Nephron progenitor cell (in vitro differentiated cells): ENCODE data around the gene WASF2.
"Not testable (repeated sequence)": the region's sequence is repeated elsewhere in the genome, so short reads cannot be mapped to it uniquely, and the experiment has no call there.

ENCODE experiments used
- DNase-seq: peaks from one replicate; pipeline ENCODE4 v3.0.0; 2021
- H3K27ac Mint-ChIP-seq: 2 replicates; pipeline ENCODE4 v1.8.0; 2021; ENCODE audit warnings: mild to moderate bottlenecking, moderate library complexity, mixed read lengths
- H3K27me3 Mint-ChIP-seq: 2 replicates; pipeline ENCODE4 v1.8.0; 2021; ENCODE audit warnings: mild to moderate bottlenecking, low read depth, mixed read lengths; ENCODE audit not compliant: poor library complexity
- H3K36me3 Mint-ChIP-seq: 2 replicates; pipeline ENCODE4 v1.8.0; 2021; ENCODE audit warnings: low read depth, mixed read lengths
- H3K4me1 Mint-ChIP-seq: 2 replicates; pipeline ENCODE4 v1.8.0; 2021; ENCODE audit warnings: mixed read lengths
- H3K4me3 Mint-ChIP-seq: 2 replicates; pipeline ENCODE4 v1.8.0; 2021; ENCODE audit warnings: mild to moderate bottlenecking, moderate library complexity, mixed read lengths
- H3K9me3 Mint-ChIP-seq: 2 replicates; pipeline ENCODE4 v1.8.0; 2021; ENCODE audit warnings: mild to moderate bottlenecking, moderate library complexity, mixed read lengths
- CTCF ChIP-seq: fragments of 200-600 bp; sonication (generic); IDR thresholded peaks from 2 replicates; pipeline ENCODE4 v1.5.0; 2021; ENCODE audit warnings: antibody characterized with exemption

The WASF2 gene

GRCh38 chr1:27503844-27504587 lies 14.0 kb upstream of the WASF2 start:
- peaks cover 3% of the 10 kb centered on the region for H3K9me3 Mint-ChIP-seq
- H3K27ac Mint-ChIP-seq = peak overlapping the region; percentile 99
- H3K4me3 Mint-ChIP-seq = peak overlapping the region; percentile 65
- DNase-seq = no peak
- peaks cover 62% of the 10 kb centered on the region for H3K4me1 Mint-ChIP-seq
- H3K36me3 Mint-ChIP-seq = no peaks in the 10 kb centered on the region
- H3K27me3 Mint-ChIP-seq = peaks cover 4% of the 10 kb centered on the region
- TF ChIP-seq CTCF = no peak

GRCh38 chr1:27503033-27503432 lies 13.1 kb upstream of the WASF2 start:
- peaks cover 5% of the 10 kb centered on the region for H3K9me3 Mint-ChIP-seq
- H3K4me3 Mint-ChIP-seq = peak overlapping the region; percentile 49
- H3K27me3 Mint-ChIP-seq = peaks cover 4% of the 10 kb centered on the region
- no peak for TF ChIP-seq CTCF
- H3K36me3 Mint-ChIP-seq = no peaks in the 10 kb centered on the region
- DNase-seq = no peak
- H3K4me1 Mint-ChIP-seq = peaks cover 56% of the 10 kb centered on the region
- peak overlapping the region; percentile 99 for H3K27ac Mint-ChIP-seq

GRCh38 chr1:27501159-27501558 lies 11.2 kb upstream of the WASF2 start:
- not testable (repeated sequence) for H3K27me3 Mint-ChIP-seq, H3K4me3 Mint-ChIP-seq, H3K9me3 Mint-ChIP-seq, DNase-seq, H3K36me3 Mint-ChIP-seq
- H3K4me1 Mint-ChIP-seq = peaks cover 64% of the 10 kb centered on the region
- peak overlapping the region; percentile 94 for H3K27ac Mint-ChIP-seq

- Mint-ChIP-seq H3K36me3 (no peaks in the 10 kb centered on the region), H3K27me3 (peaks cover 4% of the 10 kb centered on the region), H3K4me1 (peaks cover 53% of the 10 kb centered on the region), H3K27ac (no peak overlapping the region), H3K4me3 (no peak overlapping the region), H3K9me3 (peaks cover 5% of the 10 kb centered on the region)
- DNase-seq = no peak
- no peak for TF ChIP-seq CTCF
Measured at GRCh38 chr1:27499142-27499541, 9.2 kb upstream of the WASF2 start.

- TF ChIP-seq CTCF = peak; percentile 45
- Mint-ChIP-seq H3K27me3 (no peaks in the 10 kb centered on the region), H3K27ac (peak overlapping the region; percentile 55), H3K4me3 (peak overlapping the region; percentile 19), H3K9me3 (peaks cover 5% of the 10 kb centered on the region), H3K4me1 (peaks cover 45% of the 10 kb centered on the region), H3K36me3 (no peaks in the 10 kb centered on the region)
- peak; percentile 59 for DNase-seq
Measured at GRCh38 chr1:27496604-27497155, 6.7 kb upstream of the WASF2 start.

GRCh38 chr1:27492796-27493195 lies 2.8 kb upstream of the WASF2 start:
- TF ChIP-seq CTCF = no peak
- no peak for DNase-seq
- Mint-ChIP-seq H3K36me3 (no peaks in the 10 kb centered on the region), H3K27ac (peak overlapping the region; percentile 96), H3K27me3 (no peaks in the 10 kb centered on the region), H3K4me1 (peaks cover 54% of the 10 kb centered on the region), H3K4me3 (no peak overlapping the region), H3K9me3 (no peaks in the 10 kb centered on the region)
